Mesenchymal stem cell (in vitro differentiated cells and primary cell): ENCODE results near the gene NNAT. TPM values are rescaled to one million over a fixed set of nuclear protein-coding genes. Genes with fewer than 3 reads are reported as not detected.
A peak's percentile ranks its signal among the peaks of the same experiment; 100 is the strongest.
"Not testable (repeated sequence)": the region's sequence is repeated elsewhere in the genome, so short reads cannot be mapped to it uniquely, and the experiment has no call there.

ENCODE experiments used
- DNase-seq: peaks from one replicate; pipeline ENCODE4 v3.0.0-alpha.2; 2013
- H2AFZ ChIP-seq: one replicate; pipeline ENCODE4 v1.6.1; 2013; ENCODE audit warnings: low read depth, mild to moderate bottlenecking, control low read depth, inconsistent platforms, low read length, moderate library complexity
- H2AK5ac ChIP-seq: 2 replicates; pipeline ENCODE4 v1.6.1; 2013; ENCODE audit warnings: low read length, moderate library complexity, mild to moderate bottlenecking, inconsistent platforms; ENCODE audit not compliant: severe bottlenecking
- H2BK120ac ChIP-seq: one replicate; pipeline ENCODE4 v1.6.1; 2013; ENCODE audit warnings: low read depth, mild to moderate bottlenecking, inconsistent platforms, low read length, moderate library complexity
- H2BK12ac ChIP-seq, 2 experiments: one replicate each; pipeline ENCODE4 v1.6.1; 2013; ENCODE audit warnings: inconsistent platforms in 2 of 2, low read length in 2 of 2, mild to moderate bottlenecking in 2 of 2, moderate library complexity in 2 of 2, control low read depth in 1 of 2
- H2BK15ac ChIP-seq: one replicate; pipeline ENCODE4 v1.6.1; 2013; ENCODE audit warnings: mild to moderate bottlenecking, low read depth, inconsistent platforms; ENCODE audit not compliant: poor library complexity, severe bottlenecking
- H2BK5ac ChIP-seq: 2 replicates; pipeline ENCODE4 v1.6.1; 2013; ENCODE audit warnings: low read depth, mild to moderate bottlenecking, low read length, control low read depth, inconsistent platforms; ENCODE audit not compliant: poor library complexity, severe bottlenecking
- H3K14ac ChIP-seq, 2 experiments: one replicate each; pipeline ENCODE4 v1.6.1; 2013; ENCODE audit warnings: inconsistent platforms in 2 of 2, low read length in 2 of 2, control low read depth in 1 of 2, mild to moderate bottlenecking in 1 of 2, moderate library complexity in 1 of 2
- H3K18ac ChIP-seq, 2 experiments: one replicate each; pipeline ENCODE4 v1.6.1; 2013; ENCODE audit warnings: inconsistent platforms in 2 of 2, low read length in 2 of 2, control low read depth in 1 of 2, low read depth in 1 of 2, mild to moderate bottlenecking in 1 of 2
- H3K23ac ChIP-seq, 2 experiments: one replicate each; pipeline ENCODE4 v1.6.1; 2013; ENCODE audit warnings: inconsistent platforms in 2 of 2, low read length in 2 of 2, mild to moderate bottlenecking in 2 of 2, moderate library complexity in 2 of 2, control low read depth in 1 of 2
- H3K27ac ChIP-seq: 2 replicates; pipeline ENCODE4 v1.5.1; 2013; ENCODE audit warnings: mild to moderate bottlenecking, moderate library complexity, low read length, control low read depth, inconsistent platforms; ENCODE audit not compliant: poor library complexity, severe bottlenecking
- H3K27me3 ChIP-seq, 2 experiments: 2 replicates each; pipeline versions ENCODE4 v1.6.1 to v1.7.0; 2013; ENCODE audit warnings: low read length in 2 of 2, mild to moderate bottlenecking in 2 of 2, moderate library complexity in 2 of 2, control low read depth in 1 of 2, inconsistent platforms in 1 of 2; ENCODE audit not compliant: control insufficient read depth in 1 of 2, insufficient read depth in 1 of 2
- H3K36me3 ChIP-seq, 2 experiments: 2 replicates each; pipeline versions ENCODE4 v1.6.1 to v1.7.0; 2013; ENCODE audit warnings: low read length in 2 of 2, control low read depth in 1 of 2, inconsistent platforms in 1 of 2, low read depth in 1 of 2, mild to moderate bottlenecking in 1 of 2; ENCODE audit not compliant: insufficient read depth in 2 of 2, control insufficient read depth in 1 of 2
- H3K4ac ChIP-seq, 2 experiments: one replicate each; pipeline ENCODE4 v1.6.1; 2013; ENCODE audit warnings: inconsistent platforms in 2 of 2, low read length in 2 of 2, mild to moderate bottlenecking in 2 of 2, moderate library complexity in 2 of 2, control low read depth in 1 of 2, low read depth in 1 of 2
- H3K4me1 ChIP-seq: 2 replicates; pipeline ENCODE4 v1.6.1; 2013; ENCODE audit warnings: low read depth, low read length, control low read depth; ENCODE audit not compliant: control insufficient read depth, insufficient read depth
- H3K4me2 ChIP-seq: 2 replicates; pipeline ENCODE4 v1.6.1; 2013; ENCODE audit warnings: low read length, mild to moderate bottlenecking, inconsistent platforms; ENCODE audit not compliant: poor library complexity, severe bottlenecking
- H3K4me3 ChIP-seq, 2 experiments: 2 replicates each; pipeline versions ENCODE4 v1.5.1 to v1.7.0; 2013; ENCODE audit warnings: low read length in 2 of 2, mild to moderate bottlenecking in 2 of 2, control low read depth in 1 of 2, low read depth in 1 of 2; ENCODE audit not compliant: insufficient read depth in 1 of 2
- H3K79me1 ChIP-seq: replicated peaks from 2 replicates; pipeline ENCODE4 v1.6.1; 2013; ENCODE audit warnings: mild to moderate bottlenecking, control low read depth, low read length, inconsistent platforms; ENCODE audit not compliant: poor library complexity, severe bottlenecking
- H3K9ac ChIP-seq: 2 replicates; pipeline ENCODE4 v1.7.0; 2013; ENCODE audit warnings: mild to moderate bottlenecking, low read length, moderate library complexity
- H3K9me3 ChIP-seq: 2 replicates; pipeline ENCODE4 v1.7.0; 2013; ENCODE audit warnings: mild to moderate bottlenecking, low read length; ENCODE audit not compliant: control insufficient read depth
- H4K8ac ChIP-seq: one replicate; pipeline ENCODE4 v1.6.1; 2013; ENCODE audit warnings: inconsistent platforms, mild to moderate bottlenecking, low read length, moderate library complexity
- H4K91ac ChIP-seq: one replicate; pipeline ENCODE4 v1.6.1; 2013; ENCODE audit warnings: mild to moderate bottlenecking, low read length, inconsistent platforms
- WGBS: methylation state at CpG from one replicate; pipeline ENCODE4 v1.1.7; 2013; ENCODE audit warnings: mixed read lengths; 5-methylcytosine and 5-hydroxymethylcytosine counted together
- polyA plus RNA-seq, 2 experiments: library from polyadenylated mRNA; stranded (reverse); fragments of 200-250 nt; gene quantifications; one replicate each; pipeline ENCODE4 v1.2.3, GENCODE V29; 2013

Gene NNAT
- 3.2 TPM for polyA plus RNA-seq (2013, experiment 1 of 2)
- polyA plus RNA-seq (2013, experiment 2 of 2), result 2.7 TPM

- 65% methylated on average over 67 of the region's 69 CpGs for WGBS
- H2AFZ ChIP-seq, result no peak within 1 kb of the TSS
Observed at GRCh38 chr20:37521061-37521771, at the start of gene NNAT. Gene NNAT, plus strand, starts transcription at chr20:37521250. Its CDS starts 82 bp downstream, at chr20:37521332.

GRCh38 chr20:37471741-37472235, 49.3 kb upstream of the NNAT start:
- no peaks in the 10 kb centered on the region for H3K4me1 ChIP-seq
- H3K9ac ChIP-seq, result no peak overlapping the region
- H3K23ac ChIP-seq, result no peak overlapping the region
- no peak overlapping the region for H2BK5ac ChIP-seq
- H3K79me1 ChIP-seq, result no peaks in the 10 kb centered on the region
- WGBS, result 91% methylated on average over 7 of the region's 7 CpGs
- no peak overlapping the region for H3K18ac ChIP-seq
- H3K4ac ChIP-seq, result no peak overlapping the region
- no peak overlapping the region for H3K4me2 ChIP-seq
- H3K27ac ChIP-seq, result no peak overlapping the region
- H4K8ac ChIP-seq, result no peak overlapping the region
- H3K36me3 ChIP-seq, result no peaks in the 10 kb centered on the region
- no peak overlapping the region for H4K91ac ChIP-seq
- no peak overlapping the region for H3K14ac ChIP-seq
- peaks cover 56 to 67% of the 10 kb centered on the region in 2 experiments for H3K27me3 ChIP-seq
- H2BK120ac ChIP-seq, result no peak overlapping the region
- no peak overlapping the region for H2BK12ac ChIP-seq
- H2BK15ac ChIP-seq, result no peak overlapping the region
- H2AK5ac ChIP-seq, result no peak overlapping the region
- DNase-seq, result no peak
- H2AFZ ChIP-seq, result no peak overlapping the region
- H3K9me3 ChIP-seq, result peaks cover 5% of the 10 kb centered on the region
- no peak overlapping the region for H3K4me3 ChIP-seq

More at GRCh38 chr20:37521061-37521771, at the start of gene NNAT:
- H3K27me3 ChIP-seq, result no peaks in the 10 kb centered on the region
- peaks cover 27 to 50% of the 10 kb centered on the region in 2 experiments for H3K36me3 ChIP-seq
- H4K8ac ChIP-seq, result no peak within 1 kb of the TSS
- H2AK5ac ChIP-seq, result no peak within 1 kb of the TSS
- no peak within 1 kb of the TSS for H2BK120ac ChIP-seq
- peaks cover 43% of the 10 kb centered on the region for H3K4me1 ChIP-seq
- peak; percentile 22 for DNase-seq
- H3K18ac ChIP-seq, result peak within 1 kb of the TSS in 1 of 2 experiments; percentile 77
- no peak within 1 kb of the TSS for H4K91ac ChIP-seq
- no peak within 1 kb of the TSS for H3K4ac ChIP-seq
- H2BK12ac ChIP-seq, result no peak within 1 kb of the TSS
- no peak within 1 kb of the TSS for H2BK15ac ChIP-seq
- peak within 1 kb of the TSS; percentile 65 to 69 for H3K4me3 ChIP-seq
- peak within 1 kb of the TSS in 1 of 2 experiments; percentile 88 for H3K14ac ChIP-seq
- H2BK5ac ChIP-seq, result no peak within 1 kb of the TSS
- peak within 1 kb of the TSS; percentile 27 for H3K9ac ChIP-seq
- peak within 1 kb of the TSS; percentile 77 for H3K4me2 ChIP-seq
- no peak within 1 kb of the TSS for H3K27ac ChIP-seq
- H3K79me1 ChIP-seq, result peaks cover 15% of the 10 kb centered on the region
- H3K9me3 ChIP-seq, result no peaks in the 10 kb centered on the region
- H3K23ac ChIP-seq, result peak within 1 kb of the TSS in 1 of 2 experiments; percentile 76

GRCh38 chr20:37472435-37472834, 48.6 kb upstream of the NNAT start:
- H3K27ac ChIP-seq, DNase-seq, H2BK12ac ChIP-seq, H3K4me3 ChIP-seq, H3K4me1 ChIP-seq, H3K9me3 ChIP-seq, H3K23ac ChIP-seq, H3K9ac ChIP-seq, H3K4ac ChIP-seq, H2AK5ac ChIP-seq, H4K8ac ChIP-seq, H3K79me1 ChIP-seq, H2BK120ac ChIP-seq, H2AFZ ChIP-seq, H3K18ac ChIP-seq, H3K14ac ChIP-seq, H4K91ac ChIP-seq, H3K36me3 ChIP-seq, H3K4me2 ChIP-seq, H2BK5ac ChIP-seq, H2BK15ac ChIP-seq: not testable (repeated sequence)
- WGBS, result 76% methylated on average over 3 of the region's 6 CpGs
- H3K27me3 ChIP-seq, result peaks cover 53 to 67% of the 10 kb centered on the region in 2 experiments

GRCh38 chr20:37473249-37474000, 47.6 kb upstream of the NNAT start:
- H3K18ac ChIP-seq, result no peak overlapping the region
- H3K27ac ChIP-seq, result no peak overlapping the region
- no peak overlapping the region for H2AK5ac ChIP-seq
- H3K27me3 ChIP-seq, result peaks cover 56 to 73% of the 10 kb centered on the region in 2 experiments
- H3K23ac ChIP-seq, result no peak overlapping the region
- peaks cover 5% of the 10 kb centered on the region for H3K9me3 ChIP-seq
- H3K4ac ChIP-seq, result no peak overlapping the region
- H3K4me2 ChIP-seq, result no peak overlapping the region
- no peak overlapping the region for H4K91ac ChIP-seq
- no peak overlapping the region for H2BK5ac ChIP-seq
- H3K79me1 ChIP-seq, result no peaks in the 10 kb centered on the region
- no peak overlapping the region for H2AFZ ChIP-seq
- H4K8ac ChIP-seq, result no peak overlapping the region
- no peak overlapping the region for H2BK12ac ChIP-seq
- no peak overlapping the region for H3K14ac ChIP-seq
- H2BK120ac ChIP-seq, result no peak overlapping the region
- H2BK15ac ChIP-seq, result no peak overlapping the region
- H3K9ac ChIP-seq, result no peak overlapping the region
- no peak for DNase-seq
- H3K4me3 ChIP-seq, result no peak overlapping the region
- H3K36me3 ChIP-seq, result no peaks in the 10 kb centered on the region
- 94% methylated on average over 11 of the region's 11 CpGs for WGBS
- H3K4me1 ChIP-seq, result no peaks in the 10 kb centered on the region
